T-cell (primary cell): ENCODE data around the gene GOLPH3L. TPM values are rescaled to one million over a fixed set of nuclear protein-coding genes. Genes with fewer than 3 reads are reported as not detected.

Experiments
- ATAC-seq, 4 experiments: fragments of 200-7000 bp in 3 of 4; fragments of 150-1000 bp in 1 of 4; cut with Tn5 transposase; replicated peaks in 1 of 4; 1 replicate in 3 of 4; 2 replicates in 1 of 4; pipeline ENCODE4 v1.10.0; 2021; ENCODE audit warnings: moderate library complexity in 3 of 4, mild to moderate bottlenecking in 2 of 4, moderate number of reproducible peaks in 1 of 4
- CTCF ChIA-PET, 2 donors: fragments of 300-600 bp; sonication (Branson Sonifier 250); formaldehyde crosslinking; loops; one replicate each; lab custom pipeline; 2022; ENCODE audit warnings: antibody characterized with exemption in 2 of 2; lab: Charles Lee
- POLR2A ChIA-PET, 2 donors: fragments of 300-600 bp; sonication (Branson Sonifier 250); formaldehyde crosslinking; loops; one replicate each; lab custom pipeline; 2022; ENCODE audit warnings: antibody characterized with exemption in 2 of 2; lab: Charles Lee
- DNase-seq, 35 experiments: peaks; one replicate each; pipeline versions ENCODE4 v3.0.0 to v3.0.0-alpha.2; 2013 to 2023
- H3K27ac ChIP-seq: one replicate; pipeline ENCODE4 v1.5.1; 2013; ENCODE audit warnings: low read length
- H3K27me3 ChIP-seq, 2 experiments: replicated peaks in 1 of 2; 1 replicate in 1 of 2; 2 replicates in 1 of 2; pipeline versions ENCODE4 v1.6.1 to v1.7.0; 2013; ENCODE audit warnings: low read length in 1 of 2, mixed read lengths in 1 of 2; ENCODE audit not compliant: control insufficient read depth in 2 of 2, insufficient read depth in 2 of 2; ENCODE audit errors: extremely low read depth in 1 of 2
- H3K36me3 ChIP-seq, 2 donors: 1 replicate in 1 of 2; 2 replicates in 1 of 2; pipeline versions ENCODE4 v1.6.1 to v1.7.0; 2013; ENCODE audit warnings: low read length in 1 of 2; ENCODE audit not compliant: control insufficient read depth in 2 of 2, insufficient read depth in 1 of 2; ENCODE audit errors: extremely low read depth in 1 of 2
- H3K4me1 ChIP-seq, 2 experiments: 1 replicate in 1 of 2; 2 replicates in 1 of 2; pipeline versions ENCODE4 v1.6.1 to v1.7.0; 2013; ENCODE audit warnings: low read length in 2 of 2, mixed read lengths in 1 of 2; ENCODE audit not compliant: insufficient read depth in 2 of 2, control insufficient read depth in 1 of 2; ENCODE audit errors: extremely low read depth in 1 of 2
- H3K4me3 ChIP-seq, 2 donors: 1 replicate in 1 of 2; 2 replicates in 1 of 2; pipeline versions ENCODE4 v1.5.1 to v1.7.0; 2013; ENCODE audit warnings: mild to moderate bottlenecking in 2 of 2, low read length in 1 of 2, moderate library complexity in 1 of 2; ENCODE audit not compliant: control insufficient read depth in 1 of 2; ENCODE audit errors: extremely low read depth in 1 of 2
- H3K9me3 ChIP-seq: 2 replicates; pipeline ENCODE4 v1.7.0; 2013
- H3K27ac Mint-ChIP-seq, 2 donors: one replicate each; pipeline ENCODE4 v1.8.0; 2020 to 2021; ENCODE audit warnings: mild to moderate bottlenecking in 2 of 2, mixed read lengths in 2 of 2
- H3K27me3 Mint-ChIP-seq, 2 donors: one replicate each; pipeline ENCODE4 v1.8.0; 2021 to 2022; ENCODE audit warnings: mixed read lengths in 2 of 2
- H3K36me3 Mint-ChIP-seq: one replicate; pipeline ENCODE4 v1.8.0; 2021; ENCODE audit warnings: mixed read lengths
- H3K4me1 Mint-ChIP-seq, 3 donors: one replicate each; pipeline ENCODE4 v1.8.0; 2020 to 2022; ENCODE audit warnings: mixed read lengths in 3 of 3, mild to moderate bottlenecking in 1 of 3
- H3K4me3 Mint-ChIP-seq, 3 donors: one replicate each; pipeline ENCODE4 v1.8.0; 2020 to 2022; ENCODE audit warnings: mild to moderate bottlenecking in 3 of 3, mixed read lengths in 3 of 3, moderate library complexity in 3 of 3
- H3K9me3 Mint-ChIP-seq, 3 donors: one replicate each; pipeline ENCODE4 v1.8.0; 2020 to 2022; ENCODE audit warnings: mixed read lengths in 3 of 3
- WGBS: methylation state at CpG from one replicate; pipeline ENCODE4 v1.1.5; 2013; ENCODE audit warnings: missing lambda C conversion rate; ENCODE audit not compliant: insufficient coverage; 5-methylcytosine and 5-hydroxymethylcytosine counted together
- total RNA-seq, 35 experiments: library from RNA in 6 of 35; stranded (reverse) in 6 of 35; fragments of 120-200 nt in 1 of 35; gene quantifications; one replicate each; pipeline versions ENCODE4 v1.2.1 to v1.2.4 and lab custom pipeline; 2013 to 2026

Gene GOLPH3L
- total RNA-seq, 5 donors from 2014 or later (not counting 1 experiment from before 2014, with no cell fraction given), result 10.2 to 23.7 (median 21.5) TPM

DNA sequence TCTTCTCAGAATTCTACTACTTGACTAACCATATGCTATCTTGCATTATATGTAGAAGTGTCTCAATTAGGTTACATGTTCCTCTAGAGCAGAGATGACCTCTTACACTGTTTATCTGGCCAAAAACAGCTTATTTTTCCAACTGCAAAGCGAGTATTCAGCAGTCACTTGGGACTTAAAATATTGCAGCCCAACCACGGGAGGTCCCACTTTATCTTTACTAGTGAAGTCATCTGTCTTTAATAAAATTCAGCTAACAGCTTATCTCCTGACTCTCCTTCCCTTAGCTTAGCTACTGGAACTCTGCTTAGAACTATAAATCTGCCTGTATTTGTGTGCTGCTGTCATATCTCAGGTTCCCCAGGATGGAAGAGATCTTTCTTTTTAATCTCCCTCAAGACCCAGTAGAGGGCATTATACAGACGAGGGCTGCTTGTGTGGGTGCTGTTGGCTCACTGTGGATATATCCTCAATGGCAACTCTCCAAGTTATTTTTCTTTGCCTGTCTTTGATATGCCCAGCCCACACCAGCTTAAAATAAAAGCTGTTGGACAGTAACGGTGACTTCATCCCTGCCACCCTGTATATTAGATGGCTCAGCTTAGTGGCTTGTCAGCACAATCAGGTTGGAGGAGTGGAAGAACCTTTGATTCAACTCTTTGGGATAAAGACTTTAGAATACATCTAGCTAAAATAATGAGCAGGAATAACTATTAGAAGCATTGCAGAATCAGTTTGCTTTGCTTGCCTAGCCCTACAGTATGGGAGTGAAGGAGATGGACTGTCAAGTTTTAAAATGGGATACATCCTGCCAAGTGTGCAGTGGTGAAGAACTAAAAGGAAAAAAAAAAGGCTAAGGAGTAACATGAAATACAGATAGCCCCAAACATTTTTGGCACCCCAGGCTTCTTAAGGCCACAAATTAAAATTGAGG is 77.1 kb downstream of the GOLPH3L start:
- H3K4me3 ChIP-seq, result no peak overlapping the region
- ATAC-seq (peak; percentile 35 to 57 (median 44)), DNase-seq (peak in 2 of 35 experiments; percentile 10 to 39)
- peaks cover 46% of the 10 kb centered on the region for H3K36me3 Mint-ChIP-seq
- POLR2A ChIA-PET, result interaction anchor here (0.6 to 2.1 kb wide), 15 partner anchors 8 to 383 kb away, joined by 3 to 14 read pairs (median 6); partner anchors contain the start of genes ENSA (in 1 of the 2) and MCL1 (in 1 of the 2)
- no peaks in the 10 kb centered on the region for H3K9me3 ChIP-seq
- no peaks in the 10 kb centered on the region for H3K9me3 Mint-ChIP-seq
- CTCF ChIA-PET, result interaction anchor here (0.7 to 4.9 kb wide), 9 partner anchors 9 to 61 kb away, joined by 3 to 106 read pairs (median 7); partner anchors contain the start of genes ENSA (in 1 of the 2) and MCL1 (in 1 of the 2)
- H3K27ac ChIP-seq, result peak overlapping the region; percentile 20
- H3K27ac Mint-ChIP-seq, result peak overlapping the region; percentile 50 to 53
- H3K4me1 ChIP-seq, result peaks cover 10 to 36% of the 10 kb centered on the region in 2 experiments
- H3K4me1 Mint-ChIP-seq, result peaks cover 49 to 69% (median 67%) of the 10 kb centered on the region in 3 donors
- no peaks in the 10 kb centered on the region for H3K27me3 ChIP-seq
- H3K36me3 ChIP-seq, result peaks cover 9 to 49% of the 10 kb centered on the region in 2 donors
- no peak overlapping the region for H3K4me3 Mint-ChIP-seq
- H3K27me3 Mint-ChIP-seq, result no peaks in the 10 kb centered on the region
- 82% methylated on average over 2 of the region's 4 CpGs for WGBS

DNA sequence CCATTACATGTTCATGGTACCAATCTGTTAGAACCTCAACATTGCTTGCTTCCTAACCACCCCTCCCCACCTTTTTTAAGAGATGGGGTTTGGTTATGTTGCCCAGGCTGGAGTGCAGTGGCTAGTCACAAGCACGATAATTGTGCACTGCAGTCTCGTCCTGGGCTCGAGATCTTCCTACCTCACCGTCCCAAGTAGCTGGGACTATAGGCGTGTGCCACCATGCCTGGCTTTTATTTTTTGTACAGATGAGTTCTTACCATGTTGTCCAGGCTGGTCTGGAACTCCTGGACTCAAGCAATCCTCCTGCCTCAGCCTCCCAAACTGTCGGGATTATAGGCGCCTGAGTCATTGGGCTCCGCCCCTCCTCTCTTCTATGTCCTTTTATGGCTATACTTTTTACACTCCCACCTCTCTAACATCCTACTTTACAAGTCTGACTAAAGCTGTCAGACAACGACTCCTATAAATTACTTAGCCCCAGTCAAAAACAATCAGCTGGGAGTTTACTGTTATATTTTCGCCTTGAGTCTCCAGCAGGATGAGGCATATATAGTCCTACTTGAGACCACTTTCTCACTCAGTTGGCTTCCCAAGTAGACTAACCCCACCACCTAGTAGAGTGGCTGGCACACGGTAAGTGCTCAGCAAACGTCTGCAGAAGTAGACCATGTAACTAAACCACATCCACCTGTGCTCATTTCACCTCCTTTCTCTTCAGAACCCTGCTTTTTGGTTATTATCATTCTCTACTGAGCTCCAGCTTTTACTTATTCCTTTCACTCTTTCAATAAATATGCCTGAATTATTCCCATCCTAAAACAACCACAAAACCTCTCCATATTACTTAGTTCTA is 81.4 kb downstream of the GOLPH3L start:
- Histone ChIP-seq H3K27me3 (no peaks in the 10 kb centered on the region), H3K4me3 (no peak overlapping the region), H3K36me3 (peaks cover 4 to 23% of the 10 kb centered on the region in 2 donors), H3K9me3 (no peaks in the 10 kb centered on the region), H3K27ac (peak overlapping the region; percentile 30), H3K4me1 (peaks cover 11 to 61% of the 10 kb centered on the region in 2 experiments)
- H3K4me1 Mint-ChIP-seq, result peaks cover 54 to 77% (median 75%) of the 10 kb centered on the region in 3 donors
- no peaks in the 10 kb centered on the region for H3K9me3 Mint-ChIP-seq
- ChIA-PET POLR2A (interaction anchor here (0.6 to 1.4 kb wide), 8 partner anchors 36 to 691 kb away, joined by 3 to 7 read pairs (median 4); partner anchors contain the start of gene MCL1 (in 1 of the 2)), CTCF (interaction anchor here (0.7 to 1.2 kb wide), 3 partner anchors 47 to 55 kb away, joined by 3 to 5 read pairs (median 5); no protein-coding TSS in a partner anchor)
- peaks cover 34% of the 10 kb centered on the region for H3K36me3 Mint-ChIP-seq
- WGBS, result 71% methylated on average over 12 of the region's 12 CpGs
- H3K4me3 Mint-ChIP-seq, result peak overlapping the region in 2 of 3 donors; percentile 49 to 52
- peak overlapping the region; percentile 75 to 88 for H3K27ac Mint-ChIP-seq
- no peaks in the 10 kb centered on the region for H3K27me3 Mint-ChIP-seq
- ATAC-seq (peak in 1 of 4 experiments; percentile 27), DNase-seq (peak in 2 of 35 experiments; percentile 8 to 42)

DNA sequence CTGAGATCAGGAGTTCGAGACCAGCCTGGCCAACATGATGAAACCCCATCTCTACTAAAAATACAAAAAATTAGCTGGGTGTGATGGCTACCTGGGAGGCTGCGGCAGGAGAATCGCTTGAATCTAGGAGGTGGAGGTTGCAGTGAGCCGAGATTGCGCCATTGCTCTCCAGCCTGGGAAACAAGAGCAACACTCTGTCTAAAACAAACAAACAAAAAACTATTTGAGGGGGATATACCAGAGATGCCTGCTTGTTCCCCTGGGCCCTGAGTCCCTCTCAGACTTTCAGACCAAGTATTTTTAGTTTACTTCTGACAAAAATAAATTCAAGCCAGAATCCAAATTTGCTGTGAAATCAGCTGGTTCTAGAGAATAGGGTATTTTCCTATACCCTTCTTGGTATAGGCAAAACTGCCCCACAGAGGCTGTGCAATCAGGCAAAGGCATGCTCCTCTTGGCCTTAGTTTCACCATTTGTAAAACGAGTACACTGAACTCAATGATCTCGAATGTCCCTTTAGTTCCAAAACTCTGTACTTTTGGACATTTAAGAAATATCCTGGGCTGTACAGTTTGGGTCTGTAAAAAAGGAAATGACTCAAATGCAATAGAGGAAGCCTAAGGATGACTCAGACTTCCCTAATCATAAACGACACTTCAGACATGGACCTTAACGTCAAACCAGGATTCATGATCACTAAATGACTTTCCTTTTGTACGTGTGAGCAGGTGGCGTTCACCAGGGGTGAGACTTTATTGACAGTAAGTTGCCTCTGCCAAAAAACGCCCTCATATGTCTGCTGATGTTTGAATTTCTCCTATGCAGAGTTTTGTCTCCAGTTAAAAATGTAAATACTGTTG is 83.7 kb downstream of the GOLPH3L start:
- 0% methylated on average over 1 of the region's 12 CpGs for WGBS
- H3K27me3 Mint-ChIP-seq, result no peaks in the 10 kb centered on the region
- H3K27ac Mint-ChIP-seq, result peak overlapping the region; percentile 95 to 96
- ChIA-PET CTCF (interaction anchor here in 1 of 2 donors (0.6 kb wide), 1 partner anchor 675 kb away, joined by 3 read pairs; no protein-coding TSS in a partner anchor), POLR2A (interaction anchor here (0.6 to 1.5 kb wide), 9 partner anchors 16 to 393 kb away, joined by 3 to 8 read pairs (median 4); partner anchors contain the start of genes ENSA (in 1 of the 2), MCL1 (in 1 of the 2) and MINDY1 (in 1 of the 2))
- Histone ChIP-seq H3K9me3 (no peaks in the 10 kb centered on the region), H3K27ac (peak overlapping the region; percentile 99), H3K4me3 (no peak overlapping the region), H3K27me3 (no peaks in the 10 kb centered on the region), H3K4me1 (peaks cover 11 to 60% of the 10 kb centered on the region in 2 experiments), H3K36me3 (peaks cover 0 to 5% of the 10 kb centered on the region in 2 donors)
- peaks cover 44 to 67% (median 64%) of the 10 kb centered on the region in 3 donors for H3K4me1 Mint-ChIP-seq
- DNase-seq (peak in 23 of 35 experiments; percentile 6 to 77 (median 28)), ATAC-seq (peak; percentile 15 to 46 (median 30))
- H3K9me3 Mint-ChIP-seq, result no peaks in the 10 kb centered on the region
- peak overlapping the region; percentile 11 to 52 (median 49) for H3K4me3 Mint-ChIP-seq
- H3K36me3 Mint-ChIP-seq, result peaks cover 23% of the 10 kb centered on the region

DNA sequence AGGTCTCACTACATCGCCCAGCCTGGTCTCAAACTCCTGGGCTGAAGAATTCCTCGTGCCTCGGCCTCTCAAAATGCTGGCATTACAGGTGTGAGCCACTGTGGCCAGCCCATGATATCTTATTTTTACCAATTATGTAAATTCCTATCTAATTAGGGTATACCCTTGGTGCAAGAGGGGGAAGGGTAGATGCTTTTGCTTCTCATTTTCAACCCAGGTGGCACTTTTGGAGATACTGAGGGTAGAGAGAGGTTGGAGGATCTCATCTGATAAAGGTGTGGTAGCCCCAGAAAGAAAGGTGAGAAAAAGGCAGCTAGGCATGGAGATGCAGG is 85.0 kb downstream of the GOLPH3L start:
- Histone ChIP-seq H3K4me1 (peaks cover 11 to 60% of the 10 kb centered on the region in 2 experiments), H3K36me3 (peaks cover 0 to 3% of the 10 kb centered on the region in 2 donors), H3K27me3 (no peaks in the 10 kb centered on the region), H3K4me3 (peak overlapping the region in 1 of 2 donors; percentile 26), H3K9me3 (no peaks in the 10 kb centered on the region), H3K27ac (peak overlapping the region; percentile 99)
- ChIA-PET POLR2A (interaction anchor here (0.5 to 4.0 kb wide), 14 partner anchors 8 to 460 kb away, joined by 3 to 44 read pairs (median 5); partner anchors contain the start of genes ENSA (in 1 of the 2) and MCL1 (in 1 of the 2)), CTCF (interaction anchor here in 1 of 2 donors (1.0 kb wide), 1 partner anchor 9 kb away, joined by 3 read pairs; no protein-coding TSS in a partner anchor)
- peaks cover 44 to 66% (median 63%) of the 10 kb centered on the region in 3 donors for H3K4me1 Mint-ChIP-seq
- peak overlapping the region; percentile 95 to 96 for H3K27ac Mint-ChIP-seq
- no CpG with 5 or more reads among the region's 3 CpGs for WGBS
- H3K27me3 Mint-ChIP-seq, result no peaks in the 10 kb centered on the region
- no peak for ATAC-seq
- no peak for DNase-seq
- H3K36me3 Mint-ChIP-seq, result peaks cover 21% of the 10 kb centered on the region
- H3K4me3 Mint-ChIP-seq, result peak overlapping the region; percentile 31 to 50 (median 32)
- H3K9me3 Mint-ChIP-seq, result no peaks in the 10 kb centered on the region

DNA sequence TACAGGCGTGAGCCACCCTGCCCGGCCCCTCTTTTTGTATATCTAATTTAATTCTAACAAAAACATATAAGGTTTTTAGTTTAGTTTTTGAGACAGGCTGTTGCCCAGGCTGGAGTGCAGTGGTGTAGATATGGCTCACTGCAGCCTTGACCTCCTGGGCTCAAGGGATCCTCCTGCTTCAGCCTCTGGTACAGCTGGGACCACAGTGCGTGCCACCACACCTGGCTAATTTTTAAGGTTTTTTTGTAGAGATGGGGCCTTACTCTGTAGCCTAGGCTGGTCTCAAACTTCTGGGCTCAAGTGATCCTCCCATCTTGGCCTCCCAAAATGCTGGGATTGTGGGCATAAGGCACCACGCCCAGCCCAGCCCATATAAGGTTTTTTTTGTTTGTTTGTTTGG is 86.4 kb downstream of the GOLPH3L start:
- H3K27ac Mint-ChIP-seq, result peak overlapping the region; percentile 95 to 96
- H3K4me3 ChIP-seq, result no peak overlapping the region
- peaks cover 15% of the 10 kb centered on the region for H3K36me3 Mint-ChIP-seq
- no peak for DNase-seq
- no peaks in the 10 kb centered on the region for H3K27me3 Mint-ChIP-seq
- H3K9me3 ChIP-seq, result no peaks in the 10 kb centered on the region
- ChIA-PET POLR2A (interaction anchor here (0.6 to 4.0 kb wide), 5 partner anchors 31 to 82 kb away, joined by 3 to 44 read pairs (median 5); partner anchors contain the start of gene MCL1 (in 1 of the 2)), CTCF (interaction anchor here (0.6 kb wide), 3 partner anchors 26 to 50 kb away, joined by 3 to 4 read pairs (median 3); no protein-coding TSS in a partner anchor)
- H3K36me3 ChIP-seq, result peaks cover 0 to 7% of the 10 kb centered on the region in 2 donors
- peaks cover 30 to 53% (median 49%) of the 10 kb centered on the region in 3 donors for H3K4me1 Mint-ChIP-seq
- H3K27ac ChIP-seq, result peak overlapping the region; percentile 99
- H3K4me3 Mint-ChIP-seq, result no peak overlapping the region
- H3K4me1 ChIP-seq, result peaks cover 11 to 53% of the 10 kb centered on the region in 2 experiments
- WGBS, result 100% methylated on average over 1 of the region's 4 CpGs
- H3K9me3 Mint-ChIP-seq, result no peaks in the 10 kb centered on the region
- no peak for ATAC-seq
- H3K27me3 ChIP-seq, result no peaks in the 10 kb centered on the region
